HG02763 (cell line): ENCODE results near the gene ZC2HC1C.

Source experiments
- ATAC-seq: cut with Tn5 transposase; IDR thresholded peaks from one replicate; pipeline ENCODE4 v1.9.1; 2021; ENCODE audit warnings: mild to moderate bottlenecking, moderate library complexity; ENCODE audit not compliant: unreplicated experiment

Gene ZC2HC1C

GRCh38 chr14:75069121-75069810, at the start of gene ZC2HC1C:
Gene ZC2HC1C (plus strand): TSS chr14:75069641. CDS start chr14:75070574, 933 bp downstream.
- peak; percentile 70 for ATAC-seq

- no peak for ATAC-seq
Observed at GRCh38 chr14:75022655-75023054, 46.8 kb upstream of the ZC2HC1C start.

- ATAC-seq: no peak
Observed at GRCh38 chr14:75023108-75023507, 46.3 kb upstream of the ZC2HC1C start.

- no peak for ATAC-seq
Observed at GRCh38 chr14:75025082-75025481, 44.4 kb upstream of the ZC2HC1C start.

GRCh38 chr14:75025876-75026275, 43.6 kb upstream of the ZC2HC1C start:
- no peak for ATAC-seq

GRCh38 chr14:75030147-75030546, 39.3 kb upstream of the ZC2HC1C start:
- no peak for ATAC-seq

GRCh38 chr14:75032939-75033338, 36.5 kb upstream of the ZC2HC1C start:
- no peak for ATAC-seq

GRCh38 chr14:75040507-75040906, 28.9 kb upstream of the ZC2HC1C start:
- ATAC-seq: no peak

- no peak for ATAC-seq
Observed at GRCh38 chr14:75040959-75041358, 28.5 kb upstream of the ZC2HC1C start.

- ATAC-seq: no peak
Observed at GRCh38 chr14:75041613-75042012, 27.8 kb upstream of the ZC2HC1C start.

GRCh38 chr14:75042035-75042434, 27.4 kb upstream of the ZC2HC1C start:
- ATAC-seq: no peak

- ATAC-seq: no peak
Observed at GRCh38 chr14:75044322-75044721, 25.1 kb upstream of the ZC2HC1C start.

GRCh38 chr14:75044752-75045151, 24.7 kb upstream of the ZC2HC1C start:
- ATAC-seq: no peak

- no peak for ATAC-seq
Observed at GRCh38 chr14:75046275-75046674, 23.2 kb upstream of the ZC2HC1C start.

- ATAC-seq: no peak
Observed at GRCh38 chr14:75046899-75047298, 22.5 kb upstream of the ZC2HC1C start.

GRCh38 chr14:75047506-75047905, 21.9 kb upstream of the ZC2HC1C start:
- no peak for ATAC-seq

GRCh38 chr14:75048101-75048500, 21.3 kb upstream of the ZC2HC1C start:
- no peak for ATAC-seq

- no peak for ATAC-seq
Observed at GRCh38 chr14:75049136-75049535, 20.3 kb upstream of the ZC2HC1C start.

- ATAC-seq: no peak
Observed at GRCh38 chr14:75049731-75050201, 19.7 kb upstream of the ZC2HC1C start.

GRCh38 chr14:75050852-75051555, 18.4 kb upstream of the ZC2HC1C start, which contains the start of gene MLH3:
Gene MLH3 (minus strand): TSS chr14:75051467. CDS start chr14:75049655, 1,812 bp downstream.
- peak; percentile 67 for ATAC-seq

GRCh38 chr14:75051556-75051899, 17.9 kb upstream of the ZC2HC1C start:
- ATAC-seq: no peak
